ENCODE measurements around the gene SHISA2. TPM values are rescaled to one million over a fixed set of nuclear protein-coding genes. Genes with fewer than 3 reads are reported as not detected.

Gene SHISA2
- total RNA-seq, 1 donor from 2014 or later = 34.1 TPM

DNA sequence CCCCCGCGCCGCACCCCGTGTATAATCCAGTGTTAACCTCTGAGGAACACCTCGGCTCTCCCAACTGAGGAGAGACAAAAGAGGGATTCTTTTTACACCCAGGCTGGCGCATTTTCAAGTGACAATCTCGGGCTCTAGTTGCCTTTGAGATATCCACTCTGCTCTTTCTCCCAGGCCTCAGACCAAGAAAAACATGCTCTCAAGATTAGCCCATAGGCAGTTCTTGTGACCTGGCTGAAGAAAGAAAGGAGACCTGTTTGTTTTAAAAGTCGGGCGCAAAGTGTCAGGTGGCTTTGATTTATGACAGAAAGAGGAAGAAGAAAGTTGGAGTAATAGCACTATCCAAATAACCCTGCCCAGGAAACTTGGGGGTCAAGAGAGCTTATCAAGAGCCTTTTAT is 27.3 kb downstream of the SHISA2 start:
- no peaks in the 10 kb centered on the region for H3K36me3 Mint-ChIP-seq (ENCODE audit: unreplicated experiment)
- H3K27me3 Mint-ChIP-seq (ENCODE audit: unreplicated experiment) = no peaks in the 10 kb centered on the region
- H3K9me3 Mint-ChIP-seq (ENCODE audit: unreplicated experiment) = peaks cover 1% of the 10 kb centered on the region
- TF ChIP-seq, protein P1, sequence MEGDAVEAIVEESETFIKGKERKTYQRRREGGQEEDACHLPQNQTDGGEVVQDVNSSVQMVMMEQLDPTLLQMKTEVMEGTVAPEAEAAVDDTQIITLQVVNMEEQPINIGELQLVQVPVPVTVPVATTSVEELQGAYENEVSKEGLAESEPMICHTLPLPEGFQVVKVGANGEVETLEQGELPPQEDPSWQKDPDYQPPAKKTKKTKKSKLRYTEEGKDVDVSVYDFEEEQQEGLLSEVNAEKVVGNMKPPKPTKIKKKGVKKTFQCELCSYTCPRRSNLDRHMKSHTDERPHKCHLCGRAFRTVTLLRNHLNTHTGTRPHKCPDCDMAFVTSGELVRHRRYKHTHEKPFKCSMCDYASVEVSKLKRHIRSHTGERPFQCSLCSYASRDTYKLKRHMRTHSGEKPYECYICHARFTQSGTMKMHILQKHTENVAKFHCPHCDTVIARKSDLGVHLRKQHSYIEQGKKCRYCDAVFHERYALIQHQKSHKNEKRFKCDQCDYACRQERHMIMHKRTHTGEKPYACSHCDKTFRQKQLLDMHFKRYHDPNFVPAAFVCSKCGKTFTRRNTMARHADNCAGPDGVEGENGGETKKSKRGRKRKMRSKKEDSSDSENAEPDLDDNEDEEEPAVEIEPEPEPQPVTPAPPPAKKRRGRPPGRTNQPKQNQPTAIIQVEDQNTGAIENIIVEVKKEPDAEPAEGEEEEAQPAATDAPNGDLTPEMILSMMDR (IDR thresholded peaks at IDR 0.05; ENCODE audit: partially characterized antibody, unreplicated experiment) = no peak
- DNase-seq = no peak
- no peak overlapping the region for H3K4me3 Mint-ChIP-seq (ENCODE audit: unreplicated experiment)
- H3K27ac Mint-ChIP-seq (ENCODE audit: unreplicated experiment) = no peak overlapping the region
- H3K4me1 Mint-ChIP-seq (ENCODE audit: low read depth, unreplicated experiment) = peaks cover 49% of the 10 kb centered on the region

DNA sequence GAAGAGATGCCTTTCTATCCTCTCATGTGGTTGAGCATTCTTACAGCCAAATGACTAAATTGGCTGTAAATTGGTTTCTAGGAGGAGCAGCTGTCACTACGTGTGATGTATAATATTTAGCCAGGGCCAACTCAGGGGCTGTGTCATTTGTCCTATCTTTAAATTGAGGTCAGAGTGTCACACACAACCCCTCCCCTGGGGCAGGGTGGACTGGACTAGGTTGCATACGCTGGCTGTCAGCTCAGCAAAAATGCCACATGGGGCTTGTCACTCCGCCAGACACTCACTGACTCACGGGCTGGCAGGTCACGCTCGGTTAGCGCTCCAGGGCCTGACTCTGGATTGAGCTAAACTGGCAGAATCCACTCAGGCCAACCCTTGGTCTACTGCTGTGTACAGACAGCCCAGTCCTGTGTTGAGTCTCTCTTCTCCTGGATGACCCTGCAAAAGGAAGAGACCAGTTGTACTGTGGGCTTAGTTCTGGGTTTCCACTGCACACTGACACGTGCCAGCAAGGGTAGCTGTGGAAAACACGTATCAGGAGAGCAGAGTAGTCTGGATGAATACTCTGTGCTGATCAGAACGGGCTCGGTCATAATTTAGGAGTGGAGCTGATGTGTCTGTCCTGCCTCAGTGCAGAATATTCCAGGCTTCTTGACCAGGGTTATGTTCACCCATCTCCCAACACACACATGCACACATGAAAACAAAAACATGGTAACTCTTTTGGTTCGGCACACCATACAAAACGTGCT is 29.1 kb downstream of the SHISA2 start:
- DNase-seq = peak; percentile 81
- Mint-ChIP-seq H3K4me3 (ENCODE audit: unreplicated experiment) (peak overlapping the region; percentile 48), H3K27ac (ENCODE audit: unreplicated experiment) (peak overlapping the region; percentile 74), H3K27me3 (ENCODE audit: unreplicated experiment) (no peaks in the 10 kb centered on the region), H3K9me3 (ENCODE audit: unreplicated experiment) (peaks cover 1% of the 10 kb centered on the region), H3K36me3 (ENCODE audit: unreplicated experiment) (no peaks in the 10 kb centered on the region), H3K4me1 (ENCODE audit: low read depth, unreplicated experiment) (peaks cover 51% of the 10 kb centered on the region)
- TF ChIP-seq, protein P1 (IDR thresholded peaks at IDR 0.05; ENCODE audit: partially characterized antibody, unreplicated experiment) = no peak

DNA sequence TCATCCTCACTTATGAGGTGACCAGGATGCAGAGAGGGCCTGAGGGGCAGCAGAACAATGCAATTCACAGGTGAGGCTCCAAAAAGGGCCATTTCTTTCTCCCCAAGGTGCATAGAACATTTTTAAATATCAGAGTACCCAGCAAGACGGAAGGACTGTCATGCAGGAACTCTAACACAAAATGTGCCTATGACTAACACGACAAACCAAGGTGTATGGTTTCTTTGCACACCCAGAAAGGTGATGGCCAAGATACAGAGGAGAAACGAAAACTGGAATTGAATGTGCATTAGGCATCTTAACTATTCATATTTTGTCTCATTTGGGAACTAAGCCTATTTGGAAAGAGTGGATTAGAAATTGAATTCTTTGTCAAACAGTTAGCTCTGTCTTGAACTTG is 29.9 kb downstream of the SHISA2 start:
- Mint-ChIP-seq H3K36me3 (ENCODE audit: unreplicated experiment) (no peaks in the 10 kb centered on the region), H3K9me3 (ENCODE audit: unreplicated experiment) (peaks cover 1% of the 10 kb centered on the region), H3K4me1 (ENCODE audit: low read depth, unreplicated experiment) (peaks cover 51% of the 10 kb centered on the region), H3K27me3 (ENCODE audit: unreplicated experiment) (no peaks in the 10 kb centered on the region), H3K4me3 (ENCODE audit: unreplicated experiment) (no peak overlapping the region), H3K27ac (ENCODE audit: unreplicated experiment) (no peak overlapping the region)
- DNase-seq = no peak
- TF ChIP-seq, protein P1 (IDR thresholded peaks at IDR 0.05; ENCODE audit: partially characterized antibody, unreplicated experiment) = no peak

DNA sequence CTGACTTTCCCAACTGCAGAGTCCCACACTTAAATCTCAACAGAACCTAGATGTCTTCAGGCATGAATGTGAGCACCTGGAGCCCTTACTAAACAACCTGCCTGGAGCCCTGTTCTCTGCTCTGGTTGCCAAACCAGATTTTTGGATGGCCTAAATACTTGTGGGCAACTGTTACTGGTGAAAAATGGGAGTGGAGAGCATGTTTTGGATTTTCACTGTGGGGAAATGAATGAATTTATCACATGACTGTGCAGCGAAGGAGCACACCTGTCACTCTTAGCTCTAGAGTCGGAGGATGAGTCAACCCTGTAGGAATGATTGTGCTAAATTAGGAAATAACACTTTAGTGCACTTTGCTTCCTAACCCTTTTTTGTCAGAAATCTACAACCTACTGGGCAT is 30.3 kb downstream of the SHISA2 start:
- peaks cover 1% of the 10 kb centered on the region for H3K9me3 Mint-ChIP-seq (ENCODE audit: unreplicated experiment)
- no peaks in the 10 kb centered on the region for H3K36me3 Mint-ChIP-seq (ENCODE audit: unreplicated experiment)
- DNase-seq = no peak
- TF ChIP-seq, protein P1 (IDR thresholded peaks at IDR 0.05; ENCODE audit: partially characterized antibody, unreplicated experiment) = no peak
- H3K4me3 Mint-ChIP-seq (ENCODE audit: unreplicated experiment) = no peak overlapping the region
- no peak overlapping the region for H3K27ac Mint-ChIP-seq (ENCODE audit: unreplicated experiment)
- H3K4me1 Mint-ChIP-seq (ENCODE audit: low read depth, unreplicated experiment) = peaks cover 47% of the 10 kb centered on the region
- no peaks in the 10 kb centered on the region for H3K27me3 Mint-ChIP-seq (ENCODE audit: unreplicated experiment)

DNA sequence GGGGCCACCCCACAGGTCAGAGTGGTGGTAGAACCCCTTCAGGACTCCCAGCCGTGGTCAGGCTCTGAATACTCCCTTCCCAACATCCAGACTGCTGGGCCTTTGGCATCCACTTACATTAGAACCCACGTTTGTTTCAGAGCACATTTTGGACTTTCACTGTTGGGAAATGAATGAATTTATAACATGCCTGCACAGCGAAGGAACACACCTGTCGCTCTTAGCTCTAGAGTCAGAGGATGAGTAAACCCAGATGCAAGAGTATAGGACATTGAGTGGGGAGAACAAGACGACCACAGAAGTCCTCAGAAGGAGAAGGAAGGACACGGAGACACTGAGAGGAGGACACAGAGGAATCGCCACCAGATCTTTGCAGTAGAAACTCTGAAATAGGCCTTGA is 30.9 kb downstream of the SHISA2 start:
- DNase-seq = no peak
- H3K9me3 Mint-ChIP-seq (ENCODE audit: unreplicated experiment) = peaks cover 1% of the 10 kb centered on the region
- H3K4me3 Mint-ChIP-seq (ENCODE audit: unreplicated experiment) = no peak overlapping the region
- no peaks in the 10 kb centered on the region for H3K27me3 Mint-ChIP-seq (ENCODE audit: unreplicated experiment)
- H3K4me1 Mint-ChIP-seq (ENCODE audit: low read depth, unreplicated experiment) = peaks cover 44% of the 10 kb centered on the region
- H3K27ac Mint-ChIP-seq (ENCODE audit: unreplicated experiment) = no peak overlapping the region
- H3K36me3 Mint-ChIP-seq (ENCODE audit: unreplicated experiment) = no peaks in the 10 kb centered on the region
- TF ChIP-seq, protein P1 (IDR thresholded peaks at IDR 0.05; ENCODE audit: partially characterized antibody, unreplicated experiment) = no peak
